Effector CD8-positive, alpha-beta T cell (primary cell): ENCODE results near the gene LRRC10B.
A peak's percentile ranks its signal among the peaks of the same experiment; 100 is the strongest.
"Not testable (repeated sequence)": the region's sequence is repeated elsewhere in the genome, so short reads cannot be mapped to it uniquely, and the experiment has no call there.

Experiments used
- DNase-seq: peaks from one replicate; lab custom pipeline; 2025; lab: John Stamatoyannopoulos, UW
- total RNA-seq, 4 experiments: gene quantifications; one replicate each; lab custom pipeline; 2026; lab: John Stamatoyannopoulos, UW

LRRC10B gene
- total RNA-seq: 0 to 0.18 (median 0.06) reads per million in 4 experiments

- DNase-seq: no peak
These were observed at the start of gene LRRC10B for GRCh38 chr11:61507962-61508861. Gene LRRC10B, plus strand, starts transcription at chr11:61508749. Its CDS starts 250 bp downstream, at chr11:61508999.

DNA sequence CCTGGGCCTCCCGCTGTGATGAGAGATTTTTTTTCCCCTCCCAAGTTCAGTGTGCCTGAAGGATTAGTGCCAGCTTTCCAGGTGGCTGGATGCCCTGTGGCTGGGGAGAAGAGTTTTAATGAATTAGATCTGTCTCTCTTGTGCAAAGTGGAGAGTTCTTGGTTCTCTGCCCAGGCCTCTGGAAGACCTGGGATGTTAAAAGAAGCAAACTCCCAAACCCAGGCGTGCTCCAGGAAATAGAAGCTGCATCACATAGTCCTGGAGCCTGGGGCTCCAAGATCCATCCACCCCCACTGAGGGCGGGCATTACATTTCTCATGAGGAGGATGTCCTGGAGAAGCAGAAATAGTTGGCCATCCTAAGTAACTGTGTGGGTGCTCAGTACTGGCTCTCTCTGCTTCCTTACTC is 48.1 kb upstream of the LRRC10B start:
- no peak for DNase-seq

- no peak for DNase-seq
These were observed 47.6 kb upstream of the LRRC10B start for GRCh38 chr11:61460986-61461385.

- not testable (repeated sequence) for DNase-seq
These were observed 40.9 kb upstream of the LRRC10B start for GRCh38 chr11:61467602-61468001.

DNA sequence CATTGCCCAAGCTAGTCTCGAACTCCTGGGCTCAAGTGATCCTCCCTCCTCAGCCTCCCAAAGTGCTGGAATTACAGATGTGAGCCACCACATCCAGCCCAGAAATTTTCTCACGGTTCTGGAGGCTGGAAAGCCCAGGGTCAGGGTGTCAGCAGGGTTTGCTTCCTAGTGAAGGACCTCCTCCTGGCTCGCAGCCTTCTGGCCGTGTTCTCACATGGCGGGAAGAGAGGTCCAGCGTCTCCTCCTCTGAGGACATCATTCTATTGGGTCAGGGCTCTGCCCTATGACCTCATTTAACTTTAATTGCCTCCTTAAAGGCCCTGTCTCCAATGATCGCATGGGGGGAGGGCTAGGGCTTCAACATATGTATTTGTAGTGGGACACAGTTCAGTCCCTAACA is 40.5 kb upstream of the LRRC10B start:
- no peak for DNase-seq

GRCh38 chr11:61472282-61472681 is 36.3 kb upstream of the LRRC10B start:
- DNase-seq: no peak

DNA sequence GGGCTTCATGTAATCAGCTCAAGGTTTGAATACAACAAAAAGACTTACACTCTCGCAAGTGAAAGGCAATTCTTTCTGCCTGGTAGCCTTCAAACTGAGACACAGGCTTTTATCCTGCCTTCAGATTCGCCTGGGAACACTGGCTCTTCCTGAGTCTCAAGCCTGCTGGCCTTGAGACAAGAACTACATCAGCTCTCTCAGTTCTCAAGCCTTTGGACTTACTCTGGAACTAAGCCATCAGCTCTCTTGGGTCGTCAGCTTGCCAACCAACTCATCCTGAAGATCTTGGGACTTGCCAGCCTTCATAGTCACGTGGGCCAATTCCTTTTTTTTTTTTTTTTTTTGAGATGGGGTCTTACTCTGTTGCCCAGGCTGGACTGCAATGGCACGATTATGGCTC is 35.7 kb upstream of the LRRC10B start:
- no peak for DNase-seq

DNA sequence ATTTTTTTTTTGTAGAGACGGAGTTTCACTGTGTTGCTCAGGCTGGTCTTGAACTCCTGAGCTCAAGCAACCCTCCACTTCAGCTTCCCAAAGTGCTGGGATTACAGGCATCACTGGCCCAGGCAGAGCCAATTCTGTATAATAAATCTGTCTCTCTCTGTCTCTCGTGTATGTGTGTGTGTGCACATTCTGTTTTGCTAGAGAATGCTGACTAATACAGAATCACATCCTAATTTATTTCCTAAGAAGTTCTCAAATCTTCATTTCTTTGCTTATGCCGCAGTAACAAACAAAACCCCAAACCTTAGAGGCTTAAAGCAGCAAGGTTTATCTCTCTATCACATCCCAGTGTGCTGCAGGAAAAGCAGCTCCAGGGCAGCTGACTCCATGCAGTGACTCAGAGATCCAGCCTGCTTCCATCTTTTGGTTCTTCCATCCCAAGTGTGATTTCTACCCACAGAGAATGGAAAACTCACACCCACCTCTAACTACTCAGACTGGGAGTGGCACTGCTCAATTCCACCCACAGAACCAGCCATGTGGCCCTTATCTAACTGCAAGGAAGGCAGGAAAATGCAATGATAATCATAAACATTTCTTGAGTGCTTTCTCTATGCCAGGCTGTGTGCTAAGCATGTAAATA is 35.1 kb upstream of the LRRC10B start:
- DNase-seq: no peak

- DNase-seq: no peak
These were observed 34.4 kb upstream of the LRRC10B start for GRCh38 chr11:61474013-61474643.

GRCh38 chr11:61475433-61475832 is 33.1 kb upstream of the LRRC10B start:
- no peak for DNase-seq

DNA sequence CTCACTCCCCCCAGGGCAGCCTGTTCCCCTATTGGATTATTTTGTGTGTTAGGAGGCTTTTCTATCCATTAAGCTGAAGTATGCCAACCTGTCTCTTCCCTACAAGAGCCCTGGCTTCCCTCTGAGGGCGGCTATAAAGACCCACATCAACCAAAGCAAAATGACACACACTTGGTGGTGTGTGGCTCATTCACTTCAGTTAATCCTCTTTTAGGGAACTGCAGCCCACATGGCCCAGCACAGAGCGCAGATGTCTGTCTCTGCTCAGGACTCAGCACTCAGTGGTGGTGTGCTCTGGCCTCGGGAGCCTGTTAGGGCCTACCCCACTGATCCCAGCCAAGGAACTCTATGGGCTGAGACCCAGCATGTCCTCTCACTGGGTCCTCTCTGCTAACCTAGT is 32.2 kb upstream of the LRRC10B start:
- DNase-seq: no peak

DNA sequence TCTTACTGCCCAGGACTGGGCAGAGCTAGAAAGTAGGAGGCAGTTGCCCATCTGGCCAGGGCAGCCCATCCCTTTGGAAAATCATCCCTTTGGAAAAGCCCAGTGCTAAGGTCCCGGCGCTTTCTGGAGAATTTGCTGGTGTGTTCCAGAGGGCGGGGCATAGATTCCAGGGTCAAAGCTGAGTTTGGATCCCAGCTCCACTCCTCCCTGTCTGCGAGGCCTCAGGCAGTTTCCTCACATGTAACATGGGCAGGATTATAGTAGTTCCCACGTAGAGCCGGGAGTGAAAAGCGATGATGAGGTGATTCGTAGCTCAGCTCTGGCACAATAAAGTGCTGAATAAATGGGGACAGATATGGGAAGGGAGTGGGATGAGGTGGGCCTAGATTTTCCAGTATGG is 31.4 kb upstream of the LRRC10B start:
- DNase-seq: no peak

DNA sequence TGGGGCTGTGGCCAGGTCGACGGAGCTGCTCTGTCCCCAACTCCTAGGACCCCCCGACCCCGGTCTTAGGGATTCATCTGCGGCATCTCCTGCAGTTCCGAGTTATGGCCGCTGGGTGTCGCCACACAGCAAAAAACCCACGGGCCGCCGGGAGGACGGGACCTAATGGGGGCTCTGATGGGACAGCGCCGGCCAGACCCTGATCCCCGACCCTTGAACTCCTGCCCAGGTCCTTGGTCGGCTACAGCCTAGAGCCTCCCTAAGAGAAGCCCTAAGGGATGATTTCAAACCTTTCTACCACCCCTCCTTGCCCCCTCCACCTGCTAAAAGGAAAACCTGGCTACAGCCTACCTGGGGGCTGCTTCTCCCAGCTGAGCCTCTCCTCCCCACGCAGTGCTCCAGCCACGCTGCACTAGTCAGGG is 30.8 kb upstream of the LRRC10B start:
- DNase-seq: peak; percentile 47

GRCh38 chr11:61479360-61480058 is 29.0 kb upstream of the LRRC10B start:
- DNase-seq: not testable (repeated sequence)

GRCh38 chr11:61480261-61480993 is 28.1 kb upstream of the LRRC10B start:
- DNase-seq: no peak

GRCh38 chr11:61480994-61481335 is 27.6 kb upstream of the LRRC10B start:
- no peak for DNase-seq

DNA sequence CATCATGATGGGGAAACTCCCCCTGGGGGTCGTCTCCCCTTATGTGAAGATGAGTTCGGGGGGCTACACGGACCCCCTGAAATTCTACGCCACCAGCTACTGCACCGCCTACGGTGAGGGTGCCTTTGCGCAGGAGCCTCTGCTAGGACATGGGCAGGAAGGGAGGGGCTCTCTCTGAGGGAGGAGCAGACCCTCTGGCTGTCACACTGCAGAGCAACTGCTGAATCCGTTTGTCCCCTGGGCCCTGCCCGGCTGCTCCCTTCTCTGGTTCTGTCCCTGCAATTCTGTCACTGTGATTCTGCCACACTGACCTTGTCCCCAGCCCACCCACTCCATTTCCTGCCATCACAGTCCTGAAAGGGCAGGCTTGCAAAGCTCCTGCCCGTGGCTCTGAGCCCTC is 26.7 kb upstream of the LRRC10B start:
- DNase-seq: no peak

GRCh38 chr11:61482513-61482912 is 26.0 kb upstream of the LRRC10B start:
- DNase-seq: no peak

GRCh38 chr11:61484541-61484940 is 24.0 kb upstream of the LRRC10B start:
- no peak for DNase-seq

DNA sequence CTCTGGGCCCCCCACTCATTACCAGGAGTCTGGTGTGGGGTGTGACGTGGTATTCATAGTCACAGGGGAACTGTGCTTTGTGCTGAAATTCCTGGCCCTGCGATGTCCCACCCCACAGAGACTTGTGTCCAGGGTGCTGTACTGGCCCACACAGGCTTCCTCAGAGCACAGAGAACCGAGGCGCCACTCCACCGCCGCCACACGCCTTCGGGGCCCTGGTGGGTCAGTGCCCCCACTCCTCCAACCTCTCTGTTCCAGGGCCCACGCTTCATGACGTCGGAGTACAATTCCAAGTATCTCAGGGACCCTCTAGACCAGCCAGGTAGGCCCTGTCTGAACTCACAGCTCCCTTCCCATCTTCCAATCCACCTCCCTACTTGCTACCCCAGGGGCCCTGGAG is 23.5 kb upstream of the LRRC10B start:
- DNase-seq: no peak

DNA sequence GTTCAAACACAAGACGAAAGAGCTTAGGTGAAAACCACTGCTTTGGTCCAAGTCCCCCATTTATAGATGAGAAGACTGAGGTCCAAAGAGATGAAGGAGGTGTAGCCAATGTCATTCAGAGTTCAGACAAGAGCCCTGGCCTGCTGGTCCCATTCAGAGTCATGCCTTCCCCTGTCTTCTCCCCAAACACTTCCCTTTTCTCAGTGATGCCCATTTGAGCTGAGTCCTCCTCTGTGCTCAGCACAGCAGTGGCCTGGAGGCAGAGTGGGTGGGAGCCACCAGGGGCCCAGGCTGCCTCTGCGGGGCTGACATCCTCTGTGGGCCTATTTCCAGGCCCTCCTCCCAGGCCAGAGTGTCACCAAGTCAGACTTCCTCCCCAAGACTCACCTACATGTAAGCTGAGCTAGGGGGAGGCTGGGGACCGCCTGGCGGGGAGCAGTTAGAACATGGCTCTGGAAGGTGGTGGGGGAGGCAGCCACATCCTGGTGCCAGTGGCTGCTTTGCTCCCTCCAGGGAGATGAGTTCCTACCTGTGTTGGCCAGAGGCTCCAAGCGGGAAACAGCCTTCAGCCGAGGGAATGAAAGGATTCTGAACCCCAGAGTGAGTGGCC is 22.4 kb upstream of the LRRC10B start:
- DNase-seq: no peak
